ENCODE data around the gene SCN9A. TPM values are rescaled to one million over a fixed set of nuclear protein-coding genes. Genes with fewer than 3 reads are reported as not detected.
A peak's percentile ranks its signal among the peaks of the same experiment; 100 is the strongest.

Gene SCN9A
- total and polyA plus RNA-seq, 4 donors: 1.5 to 46.4 (median 7.2) TPM

- H3K36me3 ChIP-seq (ENCODE audit: control insufficient read depth in 4 of 4, insufficient read depth in 4 of 4, low read length in 4 of 4): no peaks in the 10 kb centered on the region
- no peak for DNase-seq
- no peak for TF ChIP-seq CTCF (IDR thresholded peaks at IDR 0.05; ENCODE audit: control extremely low read depth, extremely low read depth)
- H3K27ac ChIP-seq (ENCODE audit: low read depth in 1 of 2, low read length in 1 of 2): no peak overlapping the region
- no peak for ATAC-seq (ENCODE audit: insufficient read depth, low FRiP score)
- no peak overlapping the region for H3K9ac ChIP-seq (ENCODE audit: insufficient read depth in 1 of 2, low read length in 2 of 2)
- no peaks in the 10 kb centered on the region for H3K4me1 ChIP-seq (ENCODE audit: control insufficient read depth in 5 of 5, insufficient read depth in 5 of 5, low read length in 5 of 5)
- no peak overlapping the region for H3K4me3 ChIP-seq
- 72 to 94% methylated on average over 3 of the region's 3 CpGs for WGBS, 2 donors
- H3K9me3 ChIP-seq (ENCODE audit: control insufficient read depth in 4 of 4, insufficient read depth in 3 of 4, low read length in 3 of 4): no peaks in the 10 kb centered on the region
- H3K27me3 ChIP-seq (ENCODE audit: control insufficient read depth in 3 of 3, insufficient read depth in 3 of 3, low read length in 2 of 3): no peaks in the 10 kb centered on the region
Measured at GRCh38 chr2:166307326-166307725, 68.4 kb downstream of the SCN9A start.

GRCh38 chr2:166304656-166305055 is 71.1 kb downstream of the SCN9A start:
- Histone ChIP-seq H3K9ac (ENCODE audit: insufficient read depth in 1 of 2, low read length in 2 of 2) (no peak overlapping the region), H3K4me3 (no peak overlapping the region), H3K27me3 (ENCODE audit: control insufficient read depth in 3 of 3, insufficient read depth in 3 of 3, low read length in 2 of 3) (no peaks in the 10 kb centered on the region), H3K36me3 (ENCODE audit: control insufficient read depth in 4 of 4, insufficient read depth in 4 of 4, low read length in 4 of 4) (peaks cover 0 to 3% (median 0%) of the 10 kb centered on the region in 4 donors), H3K9me3 (ENCODE audit: control insufficient read depth in 4 of 4, insufficient read depth in 3 of 4, low read length in 3 of 4) (no peaks in the 10 kb centered on the region), H3K4me1 (ENCODE audit: control insufficient read depth in 5 of 5, insufficient read depth in 5 of 5, low read length in 5 of 5) (no peaks in the 10 kb centered on the region), H3K27ac (ENCODE audit: low read depth in 1 of 2, low read length in 1 of 2) (no peak overlapping the region)
- WGBS, 2 donors: 91 to 99% methylated on average over 1 of the region's 1 CpG
- ATAC-seq (ENCODE audit: insufficient read depth, low FRiP score) (no peak), DNase-seq (no peak)
- TF ChIP-seq CTCF (IDR thresholded peaks at IDR 0.05; ENCODE audit: control extremely low read depth, extremely low read depth): no peak

GRCh38 chr2:166302036-166302435 is 73.7 kb downstream of the SCN9A start:
- H3K4me1 ChIP-seq (ENCODE audit: control insufficient read depth in 5 of 5, insufficient read depth in 5 of 5, low read length in 5 of 5): no peaks in the 10 kb centered on the region
- no peaks in the 10 kb centered on the region for H3K9me3 ChIP-seq (ENCODE audit: control insufficient read depth in 4 of 4, insufficient read depth in 3 of 4, low read length in 3 of 4)
- ATAC-seq (ENCODE audit: insufficient read depth, low FRiP score): no peak
- no peak for TF ChIP-seq CTCF (IDR thresholded peaks at IDR 0.05; ENCODE audit: control extremely low read depth, extremely low read depth)
- no peak for DNase-seq
- no peaks in the 10 kb centered on the region for H3K27me3 ChIP-seq (ENCODE audit: control insufficient read depth in 3 of 3, insufficient read depth in 3 of 3, low read length in 2 of 3)
- 61 to 74% methylated on average over 3 of the region's 3 CpGs for WGBS, 2 donors
- H3K4me3 ChIP-seq: no peak overlapping the region
- no peak overlapping the region for H3K9ac ChIP-seq (ENCODE audit: insufficient read depth in 1 of 2, low read length in 2 of 2)
- H3K27ac ChIP-seq (ENCODE audit: low read depth in 1 of 2, low read length in 1 of 2): no peak overlapping the region
- H3K36me3 ChIP-seq (ENCODE audit: control insufficient read depth in 4 of 4, insufficient read depth in 4 of 4, low read length in 4 of 4): peaks cover 0 to 3% (median 0%) of the 10 kb centered on the region in 4 donors

GRCh38 chr2:166297951-166298350 is 77.8 kb downstream of the SCN9A start:
- no peak for ATAC-seq (ENCODE audit: insufficient read depth, low FRiP score)
- H3K27me3 ChIP-seq (ENCODE audit: control insufficient read depth in 3 of 3, insufficient read depth in 3 of 3, low read length in 2 of 3): no peaks in the 10 kb centered on the region
- peaks cover 0 to 3% (median 0%) of the 10 kb centered on the region in 4 donors for H3K36me3 ChIP-seq (ENCODE audit: control insufficient read depth in 4 of 4, insufficient read depth in 4 of 4, low read length in 4 of 4)
- TF ChIP-seq CTCF (IDR thresholded peaks at IDR 0.05; ENCODE audit: control extremely low read depth, extremely low read depth): no peak
- WGBS, 2 donors: 70 to 85% methylated on average over 2 of the region's 2 CpGs
- H3K27ac ChIP-seq (ENCODE audit: low read depth in 1 of 2, low read length in 1 of 2): no peak overlapping the region
- DNase-seq: peak in 1 of 3 donors; percentile 13
- no peaks in the 10 kb centered on the region for H3K4me1 ChIP-seq (ENCODE audit: control insufficient read depth in 5 of 5, insufficient read depth in 5 of 5, low read length in 5 of 5)
- no peak overlapping the region for H3K9ac ChIP-seq (ENCODE audit: insufficient read depth in 1 of 2, low read length in 2 of 2)
- no peak overlapping the region for H3K4me3 ChIP-seq
- no peaks in the 10 kb centered on the region for H3K9me3 ChIP-seq (ENCODE audit: control insufficient read depth in 4 of 4, insufficient read depth in 3 of 4, low read length in 3 of 4)

Measured in lung (tissue), 12 donors.